Spinal cord (tissue), 10 donors: ENCODE measurements around the gene TADA2A. TPM values are rescaled to one million over a fixed set of nuclear protein-coding genes. Genes with fewer than 3 reads are reported as not detected.
A peak's percentile ranks its signal among the peaks of the same experiment; 100 is the strongest.

ENCODE experiments used
- DNase-seq, 6 donors: peaks; one replicate each; pipeline versions ENCODE4 v3.0.0 to v3.0.0-alpha.2; 2013 to 2015; ENCODE audit warnings: low spot score in 6 of 6, low read depth in 4 of 6
- H3K27ac ChIP-seq: one replicate; pipeline ENCODE4 v1.5.1; 2013; ENCODE audit warnings: low read depth, low read length, control low read depth
- H3K27me3 ChIP-seq: one replicate; pipeline ENCODE4 v1.6.1; 2013; ENCODE audit warnings: low read length; ENCODE audit not compliant: control insufficient read depth, insufficient read depth
- H3K36me3 ChIP-seq: one replicate; pipeline ENCODE4 v1.6.1; 2013; ENCODE audit warnings: low read length; ENCODE audit not compliant: control insufficient read depth, insufficient read depth
- H3K4me1 ChIP-seq: one replicate; pipeline ENCODE4 v1.6.1; 2013; ENCODE audit warnings: low read length; ENCODE audit not compliant: control insufficient read depth, insufficient read depth
- H3K4me3 ChIP-seq: one replicate; pipeline ENCODE4 v1.5.1; 2013; ENCODE audit warnings: low read depth, low read length, control low read depth
- H3K9me3 ChIP-seq: one replicate; pipeline ENCODE4 v1.6.1; 2013; ENCODE audit warnings: low read length; ENCODE audit not compliant: control insufficient read depth, insufficient read depth
- WGBS: methylation state at CpG from one replicate; pipeline ENCODE4 v1.1.5; 2013; ENCODE audit warnings: missing lambda C conversion rate; ENCODE audit not compliant: insufficient coverage; 5-methylcytosine and 5-hydroxymethylcytosine counted together
- polyA plus RNA-seq, 2 donors: library from polyadenylated mRNA; unstranded; fragments of 120-200 nt; gene quantifications; one replicate each; pipeline ENCODE4 v1.2.1, GENCODE V29; 2013; ENCODE audit not compliant: insufficient read length in 2 of 2
- total RNA-seq, 2 donors: library from RNA; depleted of rRNA in 1 of 2; stranded (reverse); fragments of 120-200 nt in 1 of 2; fragments of >200 nt in 1 of 2; gene quantifications; one replicate each; pipeline versions ENCODE4 v1.2.3 to v1.2.4, GENCODE V29; 2013 to 2014
- donor health status: healthy.

Gene TADA2A
- total and polyA plus RNA-seq, 4 donors = 24.8 to 40.0 (median 28.5) TPM

DNA sequence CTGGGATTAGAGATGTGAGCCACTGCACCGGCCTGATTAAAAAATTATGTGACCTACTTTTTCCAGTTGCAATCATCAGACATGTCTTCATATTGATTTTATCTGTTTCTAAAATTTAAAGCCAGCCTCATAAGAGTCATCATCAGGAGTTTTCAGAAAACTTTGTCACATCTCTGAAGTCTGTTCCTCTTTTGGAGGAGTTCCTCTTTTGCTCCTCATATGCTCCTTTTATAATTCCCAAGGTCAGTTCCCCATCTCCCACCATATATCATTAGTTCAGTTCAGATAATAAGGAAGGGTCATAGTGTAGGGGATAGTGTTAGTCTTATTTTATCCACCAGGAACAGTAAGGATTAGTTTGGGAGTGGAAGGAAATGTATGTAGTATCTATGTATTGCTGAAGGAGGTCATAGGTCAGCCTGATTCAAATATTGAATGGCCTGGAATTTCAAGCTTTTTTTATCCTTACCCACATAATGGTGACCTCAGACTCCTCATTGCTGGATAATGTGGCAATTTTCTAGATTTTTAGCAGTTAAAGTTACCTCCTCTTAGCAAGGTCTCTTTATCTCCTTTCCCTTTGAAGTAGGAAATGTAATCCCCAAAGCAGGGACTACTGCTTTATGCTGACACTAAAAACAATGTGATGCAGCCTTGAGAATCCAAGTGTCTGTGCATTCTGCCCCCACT lies 69.2 kb downstream of the TADA2A start:
- Histone ChIP-seq H3K36me3 (peaks cover 41% of the 10 kb centered on the region), H3K27me3 (no peaks in the 10 kb centered on the region), H3K9me3 (no peaks in the 10 kb centered on the region), H3K27ac (no peak overlapping the region), H3K4me1 (no peaks in the 10 kb centered on the region), H3K4me3 (no peak overlapping the region)
- no CpG with 5 or more reads among the region's 1 CpG for WGBS
- no peak for DNase-seq

DNA sequence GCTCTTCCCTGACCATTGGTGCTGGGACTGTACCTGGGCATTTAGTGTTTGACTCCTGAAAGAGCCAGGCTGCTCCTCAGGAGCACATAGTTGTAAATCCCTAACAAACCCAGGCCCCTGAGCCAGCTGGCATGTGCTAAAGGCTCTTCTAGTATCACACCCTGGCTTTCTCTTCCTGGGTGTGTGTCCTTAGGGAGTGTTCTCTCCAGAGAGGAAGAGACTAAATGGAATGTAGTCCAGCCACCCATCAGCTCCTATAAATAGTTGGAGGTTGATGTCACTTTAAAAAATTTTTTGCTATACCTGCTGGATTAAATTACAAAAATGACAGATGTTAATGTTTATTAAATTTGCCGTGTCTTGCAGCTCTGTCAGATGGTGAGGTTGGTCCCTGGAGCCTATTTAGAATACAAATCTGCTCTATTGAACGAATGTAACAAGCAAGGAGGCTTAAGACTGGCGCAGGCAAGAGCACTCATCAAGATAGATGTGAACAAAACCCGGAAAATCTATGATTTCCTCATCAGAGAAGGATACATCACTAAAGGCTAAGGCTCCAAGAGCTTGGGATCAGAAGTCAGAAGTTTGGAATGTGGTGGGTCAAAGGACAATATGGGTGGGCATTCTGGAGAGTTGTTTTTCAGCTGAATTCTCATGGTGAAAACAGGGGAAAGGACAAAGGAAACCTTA lies 69.9 kb downstream of the TADA2A start:
- Histone ChIP-seq H3K9me3 (no peaks in the 10 kb centered on the region), H3K4me3 (no peak overlapping the region), H3K4me1 (no peaks in the 10 kb centered on the region), H3K27me3 (no peaks in the 10 kb centered on the region), H3K27ac (no peak overlapping the region), H3K36me3 (peaks cover 38% of the 10 kb centered on the region)
- 69% methylated on average over 2 of the region's 4 CpGs for WGBS
- peak in 2 of 6 donors; percentile 62 to 86 for DNase-seq

- 86% methylated on average over 1 of the region's 2 CpGs for WGBS
- no peak overlapping the region for H3K27ac ChIP-seq
- no peaks in the 10 kb centered on the region for H3K4me1 ChIP-seq
- no peak for DNase-seq
- H3K9me3 ChIP-seq = no peaks in the 10 kb centered on the region
- H3K27me3 ChIP-seq = no peaks in the 10 kb centered on the region
- peaks cover 27% of the 10 kb centered on the region for H3K36me3 ChIP-seq
- H3K4me3 ChIP-seq = no peak overlapping the region
Observed at GRCh38 chr17:37478187-37478586, 71.5 kb downstream of the TADA2A start.

GRCh38 chr17:37479025-37479424 lies 72.3 kb downstream of the TADA2A start:
- no peaks in the 10 kb centered on the region for H3K4me1 ChIP-seq
- H3K9me3 ChIP-seq = no peaks in the 10 kb centered on the region
- H3K27ac ChIP-seq = no peak overlapping the region
- 100% methylated on average over 1 of the region's 1 CpG for WGBS
- peaks cover 19% of the 10 kb centered on the region for H3K36me3 ChIP-seq
- H3K27me3 ChIP-seq = no peaks in the 10 kb centered on the region
- no peak for DNase-seq
- no peak overlapping the region for H3K4me3 ChIP-seq

- DNase-seq = no peak
- 100% methylated on average over 1 of the region's 2 CpGs for WGBS
- Histone ChIP-seq H3K27me3 (no peaks in the 10 kb centered on the region), H3K27ac (no peak overlapping the region), H3K9me3 (no peaks in the 10 kb centered on the region), H3K36me3 (peaks cover 19% of the 10 kb centered on the region), H3K4me1 (no peaks in the 10 kb centered on the region), H3K4me3 (no peak overlapping the region)
Observed at GRCh38 chr17:37480427-37480826, 73.7 kb downstream of the TADA2A start.

DNA sequence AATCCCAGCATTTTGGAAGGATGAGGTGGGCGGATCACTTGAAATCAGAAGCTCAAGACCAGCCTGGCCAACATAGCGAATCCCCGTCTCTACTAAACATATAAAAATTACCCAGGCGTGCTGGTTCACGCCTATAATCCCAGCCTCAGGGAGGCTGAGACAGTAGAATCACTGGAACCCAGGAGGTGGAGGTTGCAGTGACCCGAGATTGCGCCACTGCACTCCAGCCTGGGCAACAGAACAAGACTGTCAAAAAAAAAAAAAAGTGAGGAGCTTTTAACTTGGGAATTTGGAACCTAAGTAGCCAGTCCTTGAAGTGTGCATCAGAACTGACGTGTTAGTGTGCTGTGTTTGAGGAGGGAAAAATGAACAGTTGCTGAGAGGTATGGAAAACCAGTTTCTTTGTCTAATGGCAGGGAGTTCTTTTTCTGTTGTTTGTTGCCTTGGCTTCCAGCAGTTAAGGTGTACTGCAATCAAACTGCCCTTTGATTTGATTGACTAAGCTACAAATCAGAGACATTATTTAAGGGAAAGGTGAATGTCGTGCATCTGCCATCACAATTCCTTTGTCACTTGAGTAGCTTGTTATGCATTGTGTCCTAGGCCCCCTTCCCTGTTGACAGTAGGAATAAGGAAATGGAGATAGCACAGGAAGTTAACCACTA lies 74.4 kb downstream of the TADA2A start:
- no peak overlapping the region for H3K4me3 ChIP-seq
- H3K27ac ChIP-seq = no peak overlapping the region
- H3K4me1 ChIP-seq = no peaks in the 10 kb centered on the region
- 91% methylated on average over 7 of the region's 9 CpGs for WGBS
- no peaks in the 10 kb centered on the region for H3K9me3 ChIP-seq
- H3K27me3 ChIP-seq = no peaks in the 10 kb centered on the region
- H3K36me3 ChIP-seq = peaks cover 16% of the 10 kb centered on the region
- no peak for DNase-seq

GRCh38 chr17:37483311-37484039 lies 76.8 kb downstream of the TADA2A start:
- Histone ChIP-seq H3K4me3 (no peak overlapping the region), H3K4me1 (peaks cover under 1% of the 10 kb centered on the region), H3K9me3 (no peaks in the 10 kb centered on the region), H3K36me3 (peaks cover 3% of the 10 kb centered on the region), H3K27ac (no peak overlapping the region), H3K27me3 (no peaks in the 10 kb centered on the region)
- peak in 2 of 6 donors; percentile 5 to 68 for DNase-seq
- 50% methylated on average over 4 of the region's 5 CpGs for WGBS

DNA sequence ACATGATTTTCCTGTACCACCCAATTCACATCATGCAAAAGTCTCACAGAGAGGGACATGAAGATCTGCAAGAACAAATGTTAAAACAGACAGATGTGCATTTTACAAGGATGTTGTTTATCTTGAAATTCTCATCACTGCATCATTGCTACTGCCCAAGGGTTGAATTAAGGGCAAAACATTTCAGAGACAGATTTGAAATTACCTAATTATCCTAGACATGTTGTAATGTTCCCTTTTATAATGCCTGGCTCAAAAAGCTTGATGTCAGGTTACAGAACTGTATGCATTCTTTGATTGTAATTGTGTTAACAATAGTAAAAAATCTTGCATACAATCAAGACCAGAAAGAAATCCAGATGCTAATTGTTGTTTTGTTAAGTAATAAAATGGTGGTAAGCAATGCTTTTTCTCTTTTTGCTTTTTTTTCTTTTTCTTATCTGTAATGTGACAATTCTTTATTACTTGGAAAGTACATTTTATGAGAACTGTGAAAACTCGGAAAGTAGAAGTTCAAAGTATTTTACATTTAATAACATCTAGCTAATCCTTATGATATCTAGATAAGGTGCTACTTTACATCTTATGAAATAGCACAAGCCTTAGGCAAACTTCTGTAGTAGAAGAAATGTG lies 79.4 kb downstream of the TADA2A start:
- H3K4me3 ChIP-seq = no peak overlapping the region
- peaks cover 14% of the 10 kb centered on the region for H3K4me1 ChIP-seq
- no peak overlapping the region for H3K27ac ChIP-seq
- WGBS = no CpG with 5 or more reads among the region's 1 CpG
- H3K27me3 ChIP-seq = no peaks in the 10 kb centered on the region
- peak in 1 of 6 donors; percentile 20 for DNase-seq
- H3K36me3 ChIP-seq = no peaks in the 10 kb centered on the region
- H3K9me3 ChIP-seq = no peaks in the 10 kb centered on the region

GRCh38 chr17:37488009-37488604 lies 81.4 kb downstream of the TADA2A start:
- peak overlapping the region; percentile 82 for H3K4me3 ChIP-seq
- 53% methylated on average over 6 of the region's 7 CpGs for WGBS
- H3K27ac ChIP-seq = peak overlapping the region; percentile 69

More at GRCh38 chr17:37488009-37488604, 81.4 kb downstream of the TADA2A start:
- H3K36me3 ChIP-seq = no peaks in the 10 kb centered on the region
- H3K4me1 ChIP-seq = peaks cover 17% of the 10 kb centered on the region
- DNase-seq = peak in 2 of 6 donors; percentile 59 to 69
- H3K9me3 ChIP-seq = no peaks in the 10 kb centered on the region
- H3K27me3 ChIP-seq = no peaks in the 10 kb centered on the region
